HEK293T (cell line): ENCODE results near the gene CDH16.

Experiments used
- ARNT ChIP-seq: fragments of 450-650 bp; IDR thresholded peaks from 2 replicates; pipeline ENCODE4 v1.6.1; 2017; ENCODE audit warnings: mild to moderate bottlenecking
- BHLHE40 ChIP-seq: fragments of 450-650 bp; IDR thresholded peaks from 2 replicates; pipeline ENCODE4 v1.6.1; 2016; ENCODE audit warnings: mild to moderate bottlenecking, moderate library complexity, borderline replicate concordance
- ELF4 ChIP-seq: fragments of 450-650 bp; IDR thresholded peaks from 2 replicates; pipeline ENCODE4 v1.6.1; 2017; ENCODE audit warnings: antibody characterized with exemption
- FOXA1 ChIP-seq: fragments of 450-650 bp; IDR thresholded peaks from 2 replicates; pipeline ENCODE4 v1.6.1; 2016; ENCODE audit warnings: mild to moderate bottlenecking
- FOXK2 ChIP-seq: fragments of 450-650 bp; IDR thresholded peaks from 2 replicates; pipeline ENCODE4 v1.6.1; 2016; ENCODE audit warnings: mild to moderate bottlenecking
- FOXM1 ChIP-seq: fragments of 450-650 bp; IDR thresholded peaks from 2 replicates; pipeline ENCODE4 v1.6.1; 2017; ENCODE audit warnings: mild to moderate bottlenecking, borderline replicate concordance
- HDGF ChIP-seq: fragments of 450-650 bp; IDR thresholded peaks from 2 replicates; pipeline ENCODE4 v1.6.1; 2017; ENCODE audit warnings: antibody characterized with exemption, borderline replicate concordance
- LEF1 ChIP-seq: fragments of 450-650 bp; IDR thresholded peaks from 2 replicates; pipeline ENCODE4 v1.6.1; 2017; ENCODE audit warnings: mild to moderate bottlenecking, borderline replicate concordance
- NFRKB ChIP-seq: fragments of 450-650 bp; IDR thresholded peaks from 2 replicates; pipeline ENCODE4 v1.6.1; 2016; ENCODE audit warnings: mild to moderate bottlenecking, moderate library complexity
- SP1 ChIP-seq: fragments of 450-650 bp; IDR thresholded peaks from 2 replicates; pipeline ENCODE4 v1.6.1; 2017
- SUZ12 ChIP-seq: fragments of 450-650 bp; IDR thresholded peaks from 2 replicates; pipeline ENCODE4 v1.6.1; 2016; ENCODE audit warnings: mild to moderate bottlenecking
- TARDBP ChIP-seq: fragments of 450-650 bp; IDR thresholded peaks from 2 replicates; pipeline ENCODE4 v1.6.1; 2016
- ZNF384 ChIP-seq: fragments of 450-650 bp; IDR thresholded peaks from 2 replicates; pipeline ENCODE4 v1.6.1; 2016
- TF ChIP-seq, protein P1 (sequence below): fragments of 450-650 bp; IDR thresholded peaks from 2 replicates; pipeline ENCODE4 v1.6.1; 2016

GRCh38 chr16:66891797-66892196 is 26.9 kb downstream of the CDH16 start:
- TF ChIP-seq ZNF384 (no peak), HDGF (no peak), FOXK2 (no peak), SP1 (no peak), ELF4 (no peak), TARDBP (no peak), BHLHE40 (no peak), SUZ12 (no peak), ARNT (no peak), FOXA1 (no peak), NFRKB (no peak), FOXM1 (no peak), LEF1 (no peak)
- TF ChIP-seq, protein P1, sequence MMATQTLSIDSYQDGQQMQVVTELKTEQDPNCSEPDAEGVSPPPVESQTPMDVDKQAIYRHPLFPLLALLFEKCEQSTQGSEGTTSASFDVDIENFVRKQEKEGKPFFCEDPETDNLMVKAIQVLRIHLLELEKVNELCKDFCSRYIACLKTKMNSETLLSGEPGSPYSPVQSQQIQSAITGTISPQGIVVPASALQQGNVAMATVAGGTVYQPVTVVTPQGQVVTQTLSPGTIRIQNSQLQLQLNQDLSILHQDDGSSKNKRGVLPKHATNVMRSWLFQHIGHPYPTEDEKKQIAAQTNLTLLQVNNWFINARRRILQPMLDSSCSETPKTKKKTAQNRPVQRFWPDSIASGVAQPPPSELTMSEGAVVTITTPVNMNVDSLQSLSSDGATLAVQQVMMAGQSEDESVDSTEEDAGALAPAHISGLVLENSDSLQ = no peak
